ENCODE measurements around the gene SLC30A2. TPM values are rescaled to one million over a fixed set of nuclear protein-coding genes. Genes with fewer than 3 reads are reported as not detected.

The SLC30A2 gene
- total RNA-seq, 2 experiments from 2014 or later = not detected

GRCh38 chr1:26078286-26079177 lies 32.6 kb upstream of the SLC30A2 start:
- Mint-ChIP-seq H3K4me1 (no peaks in the 10 kb centered on the region), H3K4me3 (no peak overlapping the region), H3K27ac (no peak overlapping the region), H3K9me3 (no peaks in the 10 kb centered on the region), H3K27me3 (peaks cover 23% of the 10 kb centered on the region), H3K36me3 (no peaks in the 10 kb centered on the region)
- DNase-seq = no peak

GRCh38 chr1:26077524-26077923 lies 31.6 kb upstream of the SLC30A2 start:
- Mint-ChIP-seq H3K9me3 (no peaks in the 10 kb centered on the region), H3K27ac (no peak overlapping the region), H3K36me3 (no peaks in the 10 kb centered on the region), H3K4me1 (no peaks in the 10 kb centered on the region), H3K4me3 (no peak overlapping the region), H3K27me3 (peaks cover 22% of the 10 kb centered on the region)
- no peak for DNase-seq

- Mint-ChIP-seq H3K4me1 (no peaks in the 10 kb centered on the region), H3K9me3 (no peaks in the 10 kb centered on the region), H3K27ac (no peak overlapping the region), H3K4me3 (no peak overlapping the region), H3K27me3 (peaks cover 29% of the 10 kb centered on the region), H3K36me3 (no peaks in the 10 kb centered on the region)
- DNase-seq = no peak
Observed at GRCh38 chr1:26075421-26076144, 29.7 kb upstream of the SLC30A2 start.

GRCh38 chr1:26072305-26072704 lies 26.4 kb upstream of the SLC30A2 start:
- Mint-ChIP-seq H3K4me1 (no peaks in the 10 kb centered on the region), H3K27ac (no peak overlapping the region), H3K4me3 (no peak overlapping the region), H3K9me3 (no peaks in the 10 kb centered on the region), H3K36me3 (no peaks in the 10 kb centered on the region), H3K27me3 (peaks cover 42% of the 10 kb centered on the region)
- no peak for DNase-seq

GRCh38 chr1:26070963-26071342 lies 25.0 kb upstream of the SLC30A2 start:
- peaks cover 36% of the 10 kb centered on the region for H3K27me3 Mint-ChIP-seq
- no peaks in the 10 kb centered on the region for H3K36me3 Mint-ChIP-seq
- H3K4me3 Mint-ChIP-seq = no peak overlapping the region

GRCh38 chr1:26070296-26070962 lies 24.5 kb upstream of the SLC30A2 start:
- Mint-ChIP-seq H3K9me3 (no peaks in the 10 kb centered on the region), H3K27me3 (peaks cover 33% of the 10 kb centered on the region), H3K4me3 (no peak overlapping the region), H3K4me1 (no peaks in the 10 kb centered on the region), H3K36me3 (no peaks in the 10 kb centered on the region), H3K27ac (no peak overlapping the region)
- no peak for DNase-seq

More at GRCh38 chr1:26070963-26071342, 25.0 kb upstream of the SLC30A2 start:
- Mint-ChIP-seq H3K4me1 (no peaks in the 10 kb centered on the region), H3K9me3 (no peaks in the 10 kb centered on the region), H3K27ac (no peak overlapping the region)
- DNase-seq = no peak

- no peak overlapping the region for H3K4me3 Mint-ChIP-seq
- H3K4me1 Mint-ChIP-seq = no peaks in the 10 kb centered on the region
- H3K27me3 Mint-ChIP-seq = peaks cover 31% of the 10 kb centered on the region
- H3K27ac Mint-ChIP-seq = no peak overlapping the region
- no peaks in the 10 kb centered on the region for H3K36me3 Mint-ChIP-seq
- no peaks in the 10 kb centered on the region for H3K9me3 Mint-ChIP-seq
- no peak for DNase-seq
Observed at GRCh38 chr1:26069941-26070295, 24.0 kb upstream of the SLC30A2 start.

GRCh38 chr1:26067432-26067911 lies 21.6 kb upstream of the SLC30A2 start, which contains the start of gene TRIM63:
TRIM63 (minus strand) TSS chr1:26067630; CDS start chr1:26067494, 136 bp downstream.
- no peak within 1 kb of the TSS for H3K27ac Mint-ChIP-seq
- peaks cover 20% of the 10 kb centered on the region for H3K27me3 Mint-ChIP-seq
- no peak within 1 kb of the TSS for H3K4me3 Mint-ChIP-seq
- no peak for DNase-seq
- no peaks in the 10 kb centered on the region for H3K4me1 Mint-ChIP-seq
- H3K9me3 Mint-ChIP-seq = no peaks in the 10 kb centered on the region
- H3K36me3 Mint-ChIP-seq = no peaks in the 10 kb centered on the region

GRCh38 chr1:26066857-26067256 lies 20.9 kb upstream of the SLC30A2 start:
- Mint-ChIP-seq H3K4me1 (no peaks in the 10 kb centered on the region), H3K4me3 (no peak overlapping the region), H3K9me3 (no peaks in the 10 kb centered on the region), H3K27me3 (peaks cover 13% of the 10 kb centered on the region), H3K36me3 (no peaks in the 10 kb centered on the region), H3K27ac (no peak overlapping the region)
- no peak for DNase-seq

- no peak overlapping the region for H3K27ac Mint-ChIP-seq
- DNase-seq = no peak
- H3K4me1 Mint-ChIP-seq = no peaks in the 10 kb centered on the region
- H3K36me3 Mint-ChIP-seq = no peaks in the 10 kb centered on the region
- no peaks in the 10 kb centered on the region for H3K9me3 Mint-ChIP-seq
- H3K4me3 Mint-ChIP-seq = no peak overlapping the region
- peaks cover 13% of the 10 kb centered on the region for H3K27me3 Mint-ChIP-seq
Observed at GRCh38 chr1:26066160-26066559, 20.2 kb upstream of the SLC30A2 start.

GRCh38 chr1:26064553-26064952 lies 18.6 kb upstream of the SLC30A2 start:
- Mint-ChIP-seq H3K27me3 (peaks cover 23% of the 10 kb centered on the region), H3K27ac (no peak overlapping the region), H3K4me3 (no peak overlapping the region), H3K36me3 (no peaks in the 10 kb centered on the region), H3K4me1 (no peaks in the 10 kb centered on the region), H3K9me3 (no peaks in the 10 kb centered on the region)
- no peak for DNase-seq

- Mint-ChIP-seq H3K36me3 (no peaks in the 10 kb centered on the region), H3K4me3 (no peak overlapping the region), H3K9me3 (no peaks in the 10 kb centered on the region), H3K4me1 (no peaks in the 10 kb centered on the region), H3K27ac (no peak overlapping the region), H3K27me3 (peaks cover 15% of the 10 kb centered on the region)
- no peak for DNase-seq
Observed at GRCh38 chr1:26060832-26061574, 15.1 kb upstream of the SLC30A2 start.

- DNase-seq = no peak
- H3K36me3 Mint-ChIP-seq = no peaks in the 10 kb centered on the region
- H3K9me3 Mint-ChIP-seq = no peaks in the 10 kb centered on the region
- H3K4me3 Mint-ChIP-seq = no peak overlapping the region
- H3K27ac Mint-ChIP-seq = no peak overlapping the region
- H3K4me1 Mint-ChIP-seq = no peaks in the 10 kb centered on the region
- peaks cover 21% of the 10 kb centered on the region for H3K27me3 Mint-ChIP-seq
Observed at GRCh38 chr1:26059906-26060305, 14.0 kb upstream of the SLC30A2 start.

- H3K9me3 Mint-ChIP-seq = no peaks in the 10 kb centered on the region
Observed at GRCh38 chr1:26058052-26058595, 12.2 kb upstream of the SLC30A2 start.

More at GRCh38 chr1:26058052-26058595, 12.2 kb upstream of the SLC30A2 start:
- H3K27ac Mint-ChIP-seq = no peak overlapping the region
- no peak for DNase-seq
- no peaks in the 10 kb centered on the region for H3K4me1 Mint-ChIP-seq
- H3K27me3 Mint-ChIP-seq = peaks cover 31% of the 10 kb centered on the region
- H3K4me3 Mint-ChIP-seq = no peak overlapping the region
- H3K36me3 Mint-ChIP-seq = no peaks in the 10 kb centered on the region

All from activated naive CD8-positive, alpha-beta T cell treated with anti-CD3 and anti-CD28 coated beads for 36 hours (primary cell).